ENCODE measurements around the gene IRGQ. TPM values are rescaled to one million over a fixed set of nuclear protein-coding genes. Genes with fewer than 3 reads are reported as not detected.

The IRGQ gene
- total and polyA plus RNA-seq, 2 experiments from 2014 or later: 5.7 to 19.9 TPM

GRCh38 chr19:43553656-43554055 is 42.3 kb downstream of the IRGQ start:
- Histone ChIP-seq H3K9me3 (ENCODE audit: low read depth) (no peaks in the 10 kb centered on the region), H4K20me1 (ENCODE audit: insufficient read depth) (no peaks in the 10 kb centered on the region), H3K9me2 (ENCODE audit: insufficient read depth) (no peaks in the 10 kb centered on the region), H3K27ac (no peak overlapping the region), H3K27me3 (replicated peaks; ENCODE audit: insufficient read depth) (no peaks in the 10 kb centered on the region), H3K79me2 (ENCODE audit: insufficient read depth) (no peaks in the 10 kb centered on the region), H3K4me1 (ENCODE audit: insufficient read depth) (no peaks in the 10 kb centered on the region), H3K9ac (no peak overlapping the region), H3K36me3 (ENCODE audit: low read depth) (peaks cover 5% of the 10 kb centered on the region; the same call in 1 of the 2 replicates), H2AFZ (no peak overlapping the region), H3F3A (ENCODE audit: insufficient read depth) (peaks cover 5% of the 10 kb centered on the region; the same call in 1 of the 2 replicates), H3K4me3 (no peak overlapping the region), H3K4me2 (ENCODE audit: unreplicated experiment) (no peak overlapping the region)
- in situ Hi-C loops (cut with MboI): no loop called here
- no peak for TF ChIP-seq EZH2phosphoT487 (IDR thresholded peaks at IDR 0.05; ENCODE audit: insufficient read depth, low read depth)
- TF ChIP-seq EZH2 (IDR thresholded peaks at IDR 0.05; ENCODE audit: insufficient read depth, poor library complexity, severe bottlenecking): no peak
- WGBS, 2 experiments (ENCODE audit: low coverage in 1 of 2, low lambda C conversion rate in 2 of 2, missing lambda C conversion rate in 2 of 2): 90% methylated on average over 4 of the region's 4 CpGs
- DNase-seq: no peak

GRCh38 chr19:43552616-43553015 is 43.3 kb downstream of the IRGQ start:
- peaks cover 5% of the 10 kb centered on the region; the same call in 1 of the 2 replicates for H3K36me3 ChIP-seq (ENCODE audit: low read depth)
- no peak overlapping the region for H3K4me2 ChIP-seq (ENCODE audit: unreplicated experiment)
- in situ Hi-C loops (cut with MboI): no loop called here
- no peaks in the 10 kb centered on the region for H3K9me3 ChIP-seq (ENCODE audit: low read depth)
- no peak for TF ChIP-seq EZH2 (IDR thresholded peaks at IDR 0.05; ENCODE audit: insufficient read depth, poor library complexity, severe bottlenecking)
- TF ChIP-seq EZH2phosphoT487 (IDR thresholded peaks at IDR 0.05; ENCODE audit: insufficient read depth, low read depth): no peak
- H3K4me3 ChIP-seq: no peak overlapping the region
- no peak overlapping the region for H2AFZ ChIP-seq
- no peaks in the 10 kb centered on the region for H4K20me1 ChIP-seq (ENCODE audit: insufficient read depth)
- H3F3A ChIP-seq (ENCODE audit: insufficient read depth): 0 out of 2 replicates have a peak, but pooled peaks cover under 1% of the 10 kb centered on the region
- no peaks in the 10 kb centered on the region for H3K79me2 ChIP-seq (ENCODE audit: insufficient read depth)
- no peak overlapping the region for H3K27ac ChIP-seq
- no peak overlapping the region for H3K9ac ChIP-seq
- 88 to 96% methylated on average over 2 to 3 of the region's 3 CpGs for WGBS, 2 experiments (ENCODE audit: low coverage in 1 of 2, low lambda C conversion rate in 2 of 2, missing lambda C conversion rate in 2 of 2)
- H3K4me1 ChIP-seq (ENCODE audit: insufficient read depth): no peaks in the 10 kb centered on the region
- H3K9me2 ChIP-seq (ENCODE audit: insufficient read depth): no peaks in the 10 kb centered on the region
- H3K27me3 ChIP-seq (replicated peaks; ENCODE audit: insufficient read depth): no peaks in the 10 kb centered on the region
- DNase-seq: no peak

GRCh38 chr19:43552198-43552450 is 43.8 kb downstream of the IRGQ start:
- WGBS, 2 experiments (ENCODE audit: low coverage in 1 of 2, low lambda C conversion rate in 2 of 2, missing lambda C conversion rate in 2 of 2): 86 to 88% methylated on average over 3 of the region's 3 CpGs
- peaks cover 5% of the 10 kb centered on the region; the same call in 1 of the 2 replicates for H3K36me3 ChIP-seq (ENCODE audit: low read depth)

GRCh38 chr19:43551399-43552197 is 44.3 kb downstream of the IRGQ start:
- H3K4me1 ChIP-seq (ENCODE audit: insufficient read depth): no peaks in the 10 kb centered on the region
- no peaks in the 10 kb centered on the region for H3F3A ChIP-seq (ENCODE audit: insufficient read depth)
- DNase-seq: no peak
- 97 to 98% methylated on average over 23 of the region's 23 CpGs for WGBS, 2 experiments (ENCODE audit: low coverage in 1 of 2, low lambda C conversion rate in 2 of 2, missing lambda C conversion rate in 2 of 2)
- no peaks in the 10 kb centered on the region for H3K79me2 ChIP-seq (ENCODE audit: insufficient read depth)
- H3K27ac ChIP-seq: no peak overlapping the region
- in situ Hi-C loops (cut with MboI): no loop called here
- H3K9me2 ChIP-seq (ENCODE audit: insufficient read depth): no peaks in the 10 kb centered on the region
- H3K9ac ChIP-seq: no peak overlapping the region
- no peaks in the 10 kb centered on the region for H3K9me3 ChIP-seq (ENCODE audit: low read depth)
- H2AFZ ChIP-seq: no peak overlapping the region
- no peak overlapping the region for H3K4me2 ChIP-seq (ENCODE audit: unreplicated experiment)
- no peaks in the 10 kb centered on the region for H3K27me3 ChIP-seq (replicated peaks; ENCODE audit: insufficient read depth)
- H3K4me3 ChIP-seq: no peak overlapping the region
- H3K36me3 ChIP-seq (ENCODE audit: low read depth): peaks cover 5% of the 10 kb centered on the region; the same call in 1 of the 2 replicates
- TF ChIP-seq EZH2 (IDR thresholded peaks at IDR 0.05; ENCODE audit: insufficient read depth, poor library complexity, severe bottlenecking) (no peak), EZH2phosphoT487 (IDR thresholded peaks at IDR 0.05; ENCODE audit: insufficient read depth, low read depth) (no peak)
- H4K20me1 ChIP-seq (ENCODE audit: insufficient read depth): no peaks in the 10 kb centered on the region

More at GRCh38 chr19:43552198-43552450, 43.8 kb downstream of the IRGQ start:
- Histone ChIP-seq H3K4me3 (no peak overlapping the region), H3F3A (ENCODE audit: insufficient read depth) (no peaks in the 10 kb centered on the region), H4K20me1 (ENCODE audit: insufficient read depth) (no peaks in the 10 kb centered on the region), H2AFZ (no peak overlapping the region), H3K27me3 (replicated peaks; ENCODE audit: insufficient read depth) (no peaks in the 10 kb centered on the region), H3K9ac (no peak overlapping the region), H3K9me2 (ENCODE audit: insufficient read depth) (no peaks in the 10 kb centered on the region), H3K4me2 (ENCODE audit: unreplicated experiment) (no peak overlapping the region), H3K4me1 (ENCODE audit: insufficient read depth) (no peaks in the 10 kb centered on the region), H3K27ac (no peak overlapping the region), H3K79me2 (ENCODE audit: insufficient read depth) (no peaks in the 10 kb centered on the region), H3K9me3 (ENCODE audit: low read depth) (no peaks in the 10 kb centered on the region)
- no peak for DNase-seq
- in situ Hi-C loops (cut with MboI): no loop called here
- TF ChIP-seq EZH2 (IDR thresholded peaks at IDR 0.05; ENCODE audit: insufficient read depth, poor library complexity, severe bottlenecking) (no peak), EZH2phosphoT487 (IDR thresholded peaks at IDR 0.05; ENCODE audit: insufficient read depth, low read depth) (no peak)

Data from GM23248 (cell line).